GM18505 (cell line): ENCODE data around the gene GALNT9.
"Not testable (repeated sequence)": the region's sequence is repeated elsewhere in the genome, so short reads cannot be mapped to it uniquely, and the experiment has no call there.

Source experiments
- ATAC-seq: cut with Tn5 transposase; IDR thresholded peaks from one replicate; pipeline ENCODE4 v1.9.1; 2021; ENCODE audit not compliant: unreplicated experiment
- POLR2A ChIP-seq: IDR thresholded peaks from 4 replicates; pipeline ENCODE4 v1.6.1; 2011; ENCODE audit warnings: borderline replicate concordance; ENCODE audit not compliant: insufficient read depth, insufficient read length; ENCODE audit errors: extremely low read depth

GALNT9 gene

DNA sequence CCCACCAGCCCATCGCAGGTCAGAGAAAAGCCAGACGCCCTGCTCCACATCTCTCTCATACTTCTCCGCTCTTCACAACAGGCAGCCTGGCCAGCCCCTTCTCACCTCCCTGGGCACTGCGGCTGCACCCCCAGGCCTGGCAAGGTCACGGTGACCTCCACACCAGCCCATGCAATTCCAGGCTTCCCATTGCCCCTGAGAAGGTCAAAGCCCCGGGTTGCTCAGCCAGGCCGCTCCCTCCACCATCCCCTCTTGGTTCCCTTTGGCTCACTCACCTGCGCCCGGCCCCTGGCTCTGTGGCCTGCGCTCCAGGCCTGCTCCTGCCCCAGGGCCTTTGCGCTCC lies 55.4 kb downstream of the GALNT9 start:
- ATAC-seq, result no peak
- TF ChIP-seq POLR2A, result no peak

DNA sequence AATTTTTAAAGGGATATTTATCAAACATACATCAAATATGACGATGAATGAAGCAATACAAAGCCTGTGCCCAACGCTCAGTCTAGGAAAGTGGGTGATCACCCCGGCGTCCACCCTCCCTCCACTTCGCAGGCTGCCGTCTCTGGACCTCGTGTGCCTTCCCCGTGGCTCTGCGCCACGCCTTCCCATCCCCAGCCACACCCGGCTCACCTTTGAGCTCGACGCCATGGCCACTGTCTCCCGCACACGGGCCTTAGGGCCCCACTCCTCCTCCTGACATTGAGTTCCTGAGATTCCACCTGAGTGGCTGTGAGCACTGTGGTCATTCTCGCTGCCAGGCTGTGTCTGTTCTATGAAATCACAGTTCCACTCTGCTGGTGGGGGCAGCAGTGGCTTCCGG lies 56.7 kb downstream of the GALNT9 start:
- no peak for ATAC-seq
- no peak for TF ChIP-seq POLR2A

DNA sequence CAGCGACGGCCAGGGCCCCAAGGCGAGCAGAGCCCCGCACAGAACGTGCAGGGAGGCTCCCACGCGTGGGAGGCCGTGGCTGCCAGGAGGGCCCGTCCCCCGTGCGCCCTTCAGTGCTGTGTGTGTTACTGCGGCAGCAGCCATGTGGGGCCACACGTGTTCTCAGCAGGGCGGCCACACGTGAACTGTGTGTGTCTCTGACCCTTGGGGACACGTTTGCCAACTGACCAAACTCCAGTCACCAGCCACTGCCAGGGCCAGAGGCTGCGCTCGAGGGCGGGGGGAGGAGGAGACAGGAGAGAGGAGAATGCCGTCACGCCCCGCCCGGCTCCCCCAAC lies 57.7 kb downstream of the GALNT9 start:
- no peak for ATAC-seq
- TF ChIP-seq POLR2A, result no peak

DNA sequence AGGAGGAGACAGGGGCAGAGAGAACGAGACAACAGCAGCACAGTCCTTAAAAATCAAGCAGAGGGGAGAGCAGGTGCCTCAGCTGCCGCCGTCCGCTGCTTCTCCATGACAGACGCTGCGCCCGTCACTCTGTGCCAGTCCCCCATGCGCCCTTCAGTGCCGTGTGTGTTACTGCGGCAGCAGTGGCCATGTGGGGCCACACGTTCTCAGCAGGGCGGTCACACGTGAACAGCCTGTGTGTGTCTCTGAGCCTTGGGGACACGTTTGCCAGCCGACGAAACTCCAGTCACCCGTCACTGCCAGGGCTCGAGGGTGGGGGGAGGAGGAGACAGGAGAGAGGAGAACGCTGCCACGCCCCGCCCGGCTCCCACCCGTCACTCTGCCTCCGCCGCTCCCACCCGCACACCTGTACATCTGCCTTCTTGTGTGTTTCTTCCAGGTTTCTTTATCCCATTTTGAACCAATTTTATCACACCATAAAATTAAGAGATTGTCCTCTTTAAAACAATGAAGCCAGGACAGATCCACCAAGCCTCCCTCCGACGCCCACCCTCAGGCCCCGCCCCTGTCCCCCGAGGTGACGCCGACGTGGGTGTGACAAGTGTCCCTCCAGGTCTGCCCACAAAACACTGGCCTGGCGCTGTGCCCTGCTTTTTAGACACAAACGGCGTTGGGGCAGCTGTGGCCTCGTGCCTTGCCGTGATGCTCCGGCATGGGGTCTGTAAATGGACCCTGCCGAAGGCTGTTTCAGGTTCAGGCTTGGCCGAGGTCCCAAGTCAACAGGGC lies 58.2 kb downstream of the GALNT9 start:
- ATAC-seq, result no peak
- no peak for TF ChIP-seq POLR2A

DNA sequence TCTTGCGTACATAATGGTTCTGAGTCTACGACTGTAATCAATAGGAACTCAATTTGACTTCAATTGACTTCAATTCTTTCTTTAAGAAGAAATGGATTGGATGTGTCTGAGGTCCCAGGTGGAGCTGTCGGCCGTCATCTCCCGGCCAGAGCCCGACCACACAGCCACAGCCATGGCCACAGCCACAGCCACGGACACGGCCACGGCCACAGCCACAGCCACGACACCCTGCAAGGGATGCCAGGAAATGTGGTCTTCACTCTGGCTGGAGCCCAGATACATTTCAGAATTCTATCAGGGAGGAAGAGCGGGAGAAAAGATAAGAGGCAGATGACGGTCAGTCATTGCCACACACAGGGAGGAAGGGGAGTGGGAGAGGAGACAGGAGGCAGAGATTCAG lies 58.9 kb downstream of the GALNT9 start:
- no peak for ATAC-seq
- TF ChIP-seq POLR2A, result no peak

DNA sequence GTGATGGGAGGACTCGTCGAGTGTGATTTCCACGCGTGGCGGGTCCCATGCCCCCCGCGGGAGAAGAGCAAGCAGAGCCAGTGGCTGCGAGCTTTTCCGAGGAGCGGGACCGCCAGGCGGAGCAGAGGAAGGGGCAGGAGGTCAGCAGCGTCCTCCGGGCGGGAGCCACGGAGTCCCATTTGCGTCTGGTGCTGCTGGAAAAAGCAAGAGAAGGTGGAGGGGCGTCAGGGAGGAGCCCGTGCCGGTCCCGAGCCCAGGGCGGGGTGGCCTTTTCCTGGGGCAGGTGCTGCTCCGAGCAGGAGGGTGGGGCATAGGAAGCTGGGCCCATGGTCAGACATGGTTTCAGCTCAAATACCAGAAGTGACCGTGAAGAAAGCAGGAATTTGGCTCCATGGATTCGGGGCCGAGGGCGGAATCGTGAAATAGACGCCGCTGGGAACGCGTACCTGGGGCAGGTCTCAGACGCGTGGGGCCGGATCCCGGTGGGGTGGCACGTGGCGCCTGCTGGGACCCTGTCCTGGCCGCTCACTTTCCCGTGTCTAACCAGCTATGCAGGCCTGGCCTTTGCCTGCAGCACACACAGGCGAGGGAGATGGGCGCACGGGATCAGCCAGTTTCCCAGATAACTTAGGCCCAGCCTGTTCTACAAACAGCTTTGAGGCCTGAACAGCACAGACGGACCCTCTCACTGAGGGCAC lies 60.0 kb downstream of the GALNT9 start:
- ATAC-seq, result no peak

DNA sequence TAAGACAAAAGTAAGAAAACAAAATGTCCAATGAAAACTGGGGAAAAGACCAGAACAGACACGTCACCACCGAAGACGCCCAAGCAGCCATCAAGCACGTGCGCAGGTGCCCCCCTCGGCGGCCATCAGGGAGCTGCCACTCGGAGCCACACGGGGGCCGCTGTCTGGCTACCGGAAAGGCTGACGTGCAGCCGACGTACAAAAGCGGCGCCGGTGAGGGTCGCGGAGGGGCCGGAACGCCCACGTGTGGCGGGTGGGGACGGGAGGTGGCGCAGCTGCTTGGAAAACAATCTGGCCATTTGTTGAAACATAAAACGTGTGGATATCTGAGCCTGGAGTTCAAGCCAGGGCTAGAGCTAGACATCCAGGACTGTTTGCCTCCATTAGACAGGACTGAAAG lies 60.7 kb downstream of the GALNT9 start:
- ATAC-seq, result no peak
- no peak for TF ChIP-seq POLR2A

More for the DNA sequence above, 60.0 kb downstream of the GALNT9 start:
- no peak for TF ChIP-seq POLR2A

GRCh38 chr12:132267873-132268272 lies 61.5 kb downstream of the GALNT9 start:
- ATAC-seq, result no peak
- TF ChIP-seq POLR2A, result no peak

DNA sequence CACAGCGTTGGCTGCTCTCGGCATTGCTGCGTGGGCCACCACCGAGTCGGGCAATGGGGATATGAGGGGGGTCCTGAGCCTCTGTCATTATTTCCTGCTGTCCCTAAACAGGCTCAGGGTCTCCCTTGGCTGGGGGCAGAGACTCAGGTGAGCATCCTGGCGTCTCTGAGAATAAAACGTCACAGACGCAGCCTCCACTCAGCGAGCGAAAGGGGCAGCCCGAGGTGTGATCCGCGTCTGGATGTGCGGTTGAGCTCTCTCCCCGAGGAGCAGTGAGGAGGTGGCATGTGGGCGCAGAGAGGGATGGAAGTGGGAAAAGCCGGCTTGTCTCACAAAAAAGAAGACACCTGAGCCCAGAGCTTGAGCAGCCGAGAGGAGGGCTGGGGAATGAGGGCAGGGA lies 62.6 kb downstream of the GALNT9 start:
- no peak for TF ChIP-seq POLR2A
- no peak for ATAC-seq

- ATAC-seq, result no peak
- no peak for TF ChIP-seq POLR2A
Measured at GRCh38 chr12:132266370-132266769, 63.0 kb downstream of the GALNT9 start.

DNA sequence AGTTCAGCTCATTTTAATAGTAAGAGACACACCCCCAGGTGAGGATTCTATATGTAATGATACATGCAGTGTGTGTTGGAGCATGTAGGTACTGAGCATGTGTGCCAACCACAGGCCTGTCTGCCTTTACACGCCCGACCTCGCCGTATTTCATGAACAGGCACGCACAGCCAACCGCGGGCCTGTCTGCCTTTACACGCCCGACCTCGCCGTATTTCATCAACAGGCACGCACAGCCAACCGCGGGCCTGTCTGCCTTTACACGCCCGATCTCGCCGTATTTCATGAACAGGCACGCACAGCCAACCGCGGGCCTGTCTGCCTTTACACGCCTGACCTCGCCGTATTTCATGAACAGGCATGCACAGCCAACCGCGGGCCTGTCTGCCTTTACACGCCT lies 63.6 kb downstream of the GALNT9 start:
- not testable (repeated sequence) for ATAC-seq

DNA sequence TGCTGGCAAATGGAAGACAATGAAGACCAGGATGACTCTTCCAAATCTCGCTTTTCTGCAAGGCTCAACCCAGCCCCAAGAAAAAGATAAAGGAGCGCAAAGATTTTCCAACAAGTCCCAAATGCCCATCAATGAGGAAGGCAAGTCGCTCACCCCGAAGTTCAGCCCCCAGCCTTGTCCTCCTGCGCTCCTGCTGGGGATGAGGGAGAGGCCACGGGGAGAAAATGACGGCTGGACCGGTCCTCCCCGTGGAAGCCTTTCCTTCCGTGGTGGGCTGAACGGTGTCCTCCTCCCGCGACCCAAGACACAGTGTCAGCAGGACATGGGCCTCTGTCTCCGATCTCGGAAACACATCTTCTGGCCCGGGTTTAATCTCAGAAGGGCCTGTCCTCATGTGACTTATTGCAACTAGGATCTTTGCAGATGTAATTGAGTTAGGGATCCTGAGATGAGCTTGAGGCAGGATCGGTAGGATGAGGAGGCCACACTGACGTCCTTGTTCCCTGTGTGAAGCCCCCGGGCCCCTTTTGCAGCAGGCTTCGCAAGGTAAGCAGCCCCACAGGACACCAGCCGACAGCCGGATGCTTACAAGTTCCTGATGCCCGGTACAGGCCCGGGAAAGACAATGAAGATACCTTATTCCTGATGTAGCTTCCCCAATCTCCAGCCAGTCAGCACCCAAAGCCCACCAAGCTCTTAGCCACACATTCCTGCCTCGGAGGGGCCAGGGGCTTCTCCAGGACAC lies 64.2 kb downstream of the GALNT9 start:
- ATAC-seq, result no peak
- TF ChIP-seq POLR2A, result no peak

DNA sequence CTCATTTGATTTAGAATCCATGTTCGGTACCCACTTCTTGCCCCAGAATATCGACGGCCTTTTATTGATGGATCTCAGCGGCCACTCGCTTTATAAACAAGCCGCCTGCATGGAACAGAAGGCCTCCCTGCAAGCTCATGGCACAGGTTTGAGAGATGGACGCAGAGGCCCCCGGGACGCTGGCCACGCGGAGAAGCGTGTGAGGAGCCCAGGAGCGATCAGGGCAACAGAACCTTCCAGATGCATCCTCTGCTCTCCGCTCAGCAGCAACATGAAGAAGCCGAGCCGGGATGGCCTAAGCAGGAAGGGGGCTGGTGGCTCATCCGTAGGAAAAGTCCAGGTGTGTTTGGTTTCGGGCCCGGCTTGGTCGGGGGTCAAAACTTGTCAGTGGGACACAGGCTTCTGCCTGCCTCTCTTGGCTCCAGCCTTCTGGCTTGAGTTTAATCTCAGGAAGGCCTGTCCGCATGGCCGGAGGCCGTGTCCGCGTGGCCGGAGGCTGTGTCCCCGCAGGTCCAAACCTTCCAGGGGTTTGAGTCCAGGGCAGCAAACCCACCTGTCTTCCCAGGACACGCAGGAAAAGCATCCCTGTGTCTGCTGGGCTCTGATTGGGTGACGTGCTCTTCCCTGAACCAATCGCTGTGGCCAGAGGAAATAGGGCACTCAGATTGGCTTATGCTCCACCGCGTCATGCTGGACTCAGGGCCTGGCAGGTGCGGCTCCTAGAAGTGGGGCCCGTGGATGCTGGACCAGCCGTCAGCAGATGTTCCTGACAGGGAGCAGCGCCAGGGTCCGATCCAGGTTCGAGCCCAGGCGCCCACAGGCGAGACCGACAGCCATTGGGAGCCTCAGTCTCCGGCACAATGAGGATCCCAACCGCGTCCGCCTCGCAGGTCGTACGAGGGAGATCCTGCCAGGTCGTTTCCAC lies 65.0 kb downstream of the GALNT9 start:
- no peak for ATAC-seq
- no peak for TF ChIP-seq POLR2A

- no peak for TF ChIP-seq POLR2A
- ATAC-seq, result no peak
Measured at GRCh38 chr12:132263451-132264049, 65.8 kb downstream of the GALNT9 start.

DNA sequence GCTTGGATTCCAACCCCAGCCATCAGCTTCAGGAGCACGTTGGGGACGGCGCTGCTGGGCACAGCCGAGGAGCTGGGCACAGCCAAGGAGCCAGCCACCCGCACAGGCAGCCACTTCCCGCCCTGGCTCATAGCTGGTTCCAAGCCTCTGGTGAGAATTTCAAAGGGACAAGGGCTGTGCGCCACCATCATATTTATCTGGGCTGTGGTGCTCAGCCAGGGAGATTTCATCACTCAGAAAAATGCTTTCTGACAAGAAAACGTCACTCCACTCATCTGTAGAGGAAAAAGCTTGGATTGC lies 66.4 kb downstream of the GALNT9 start:
- TF ChIP-seq POLR2A, result no peak
- no peak for ATAC-seq
